GM12864 (cell line): ENCODE measurements around the gene ITK.

Experiments
- DNase-seq: peaks from one replicate; pipeline ENCODE4 v3.0.0-alpha.2; 2011; ENCODE audit warnings: low read depth
- H3K4me3 ChIP-seq: 2 replicates; pipeline ENCODE4 v1.5.1; 2011; ENCODE audit warnings: mild to moderate bottlenecking, low read depth, low read length, control low read depth
- CTCF ChIP-seq: IDR thresholded peaks from 2 replicates; pipeline ENCODE4 v1.5.1; 2011; ENCODE audit warnings: low read depth, mild to moderate bottlenecking, moderate library complexity, low read length, control low read depth, inconsistent platforms; ENCODE audit errors: missing control alignments

ITK gene

GRCh38 chr5:157186309-157187045, 5.8 kb downstream of the ITK start:
- no peak overlapping the region for H3K4me3 ChIP-seq
- TF ChIP-seq CTCF: no peak
- DNase-seq: no peak

GRCh38 chr5:157187046-157187754, 6.6 kb downstream of the ITK start:
- no peak for DNase-seq
- no peak for TF ChIP-seq CTCF
- no peak overlapping the region for H3K4me3 ChIP-seq

- H3K4me3 ChIP-seq: no peak overlapping the region
- DNase-seq: no peak
- no peak for TF ChIP-seq CTCF
Observed at GRCh38 chr5:157188270-157188669, 7.6 kb downstream of the ITK start.

- TF ChIP-seq CTCF: no peak
- no peak overlapping the region for H3K4me3 ChIP-seq
- no peak for DNase-seq
Observed at GRCh38 chr5:157189223-157189622, 8.6 kb downstream of the ITK start.

GRCh38 chr5:157193699-157194424, 13.2 kb downstream of the ITK start:
- no peak for TF ChIP-seq CTCF
- no peak overlapping the region for H3K4me3 ChIP-seq
- no peak for DNase-seq

GRCh38 chr5:157196045-157196444, 15.4 kb downstream of the ITK start:
- TF ChIP-seq CTCF: peak; percentile 2
- no peak overlapping the region for H3K4me3 ChIP-seq
- no peak for DNase-seq
